ENCODE results near the gene CERS6.
"Not testable (repeated sequence)": the region's sequence is repeated elsewhere in the genome, so short reads cannot be mapped to it uniquely, and the experiment has no call there.

GRCh38 chr2:168491728-168492127, 35.7 kb downstream of the CERS6 start:
- not testable (repeated sequence) for TF ChIP-seq CTCF, POLR2A (IDR thresholded peaks at IDR 0.05)
